Stimulated activated CD8-positive, alpha-beta memory T cell treated with anti-CD3 and anti-CD28 coated beads, Interleukin-12 subunit alpha, Interleukin-12 subunit beta, amount 100 ng/mL, for 1 hour (primary cell): Measurements from ENCODE around the gene SEC31B.

ENCODE experiments used
- DNase-seq: peaks from one replicate; pipeline ENCODE4 v3.0.0-alpha.2; 2020; ENCODE audit warnings: low read depth

Gene SEC31B

DNA sequence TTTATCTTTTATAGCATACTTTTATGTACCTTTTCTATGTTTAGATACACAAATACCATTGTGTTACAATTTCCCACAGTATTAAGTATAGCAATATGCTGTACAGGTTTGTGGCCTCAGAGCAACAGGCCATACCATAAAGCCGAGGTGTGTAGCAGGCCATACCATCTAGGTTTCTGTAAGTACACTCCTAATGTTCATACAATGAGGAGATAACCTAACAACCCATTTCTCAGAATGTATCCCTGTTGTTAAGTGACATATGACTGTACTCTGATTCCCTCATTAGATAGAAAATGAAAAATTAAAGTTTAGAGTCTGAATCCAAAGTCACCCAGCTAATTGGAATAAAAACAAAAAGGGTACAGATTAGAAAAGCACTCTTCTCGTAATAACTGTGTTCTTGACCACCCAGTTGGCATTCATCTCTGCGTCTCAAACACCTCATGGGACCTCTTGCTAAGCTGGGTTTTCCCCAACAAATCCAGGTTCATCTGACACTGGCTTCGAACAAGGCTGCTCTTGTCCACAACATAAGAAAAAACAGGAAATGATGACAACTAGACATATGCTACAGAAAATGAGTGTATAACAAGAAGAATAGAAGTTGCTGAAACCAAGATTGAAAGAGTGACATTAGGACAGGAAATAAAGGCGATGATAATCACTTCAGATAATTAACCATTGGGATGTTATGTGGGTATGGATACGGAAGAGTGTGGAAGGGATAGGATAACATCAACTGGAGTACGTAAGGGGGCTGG, 8.6 kb upstream of the SEC31B start:
- DNase-seq = no peak

DNA sequence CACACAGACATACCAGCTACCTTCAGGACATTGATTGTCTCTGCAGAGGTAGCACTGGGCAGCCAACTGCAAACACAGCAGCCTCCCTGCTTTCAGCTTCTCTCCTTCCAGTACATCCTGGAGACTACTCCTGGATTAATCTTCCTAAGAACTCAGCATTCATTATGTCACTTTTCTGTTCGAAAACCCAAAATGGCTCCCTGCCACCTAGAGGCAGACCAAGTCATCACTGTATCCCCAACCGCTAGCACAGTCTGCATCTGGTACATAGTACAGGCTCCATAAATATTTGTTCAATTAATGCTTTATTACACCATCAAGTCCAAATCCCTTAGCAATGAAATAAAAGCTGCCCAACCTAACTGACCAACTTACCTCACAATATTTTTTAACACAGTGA, 5.0 kb upstream of the SEC31B start:
- no peak for DNase-seq

DNA sequence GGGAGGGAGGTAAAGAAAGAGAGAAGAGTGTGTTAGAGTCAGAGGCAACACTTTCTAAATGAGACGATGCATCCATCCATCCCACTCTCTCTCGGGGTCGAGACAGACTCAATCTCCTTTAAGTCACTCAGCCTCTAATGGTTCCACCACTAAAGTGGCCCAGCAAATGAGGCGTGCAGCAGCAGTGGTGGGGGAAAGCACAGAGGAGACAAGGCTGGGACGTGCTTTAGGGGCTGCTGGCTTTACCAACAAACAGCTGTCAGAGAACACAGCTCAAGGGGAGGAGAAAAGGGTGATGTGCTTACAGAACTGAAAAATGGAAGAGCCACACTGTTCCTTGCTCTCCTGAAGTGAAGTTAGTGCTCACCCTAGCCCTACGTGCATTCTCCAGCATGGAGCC, 4.5 kb upstream of the SEC31B start:
- no peak for DNase-seq

DNA sequence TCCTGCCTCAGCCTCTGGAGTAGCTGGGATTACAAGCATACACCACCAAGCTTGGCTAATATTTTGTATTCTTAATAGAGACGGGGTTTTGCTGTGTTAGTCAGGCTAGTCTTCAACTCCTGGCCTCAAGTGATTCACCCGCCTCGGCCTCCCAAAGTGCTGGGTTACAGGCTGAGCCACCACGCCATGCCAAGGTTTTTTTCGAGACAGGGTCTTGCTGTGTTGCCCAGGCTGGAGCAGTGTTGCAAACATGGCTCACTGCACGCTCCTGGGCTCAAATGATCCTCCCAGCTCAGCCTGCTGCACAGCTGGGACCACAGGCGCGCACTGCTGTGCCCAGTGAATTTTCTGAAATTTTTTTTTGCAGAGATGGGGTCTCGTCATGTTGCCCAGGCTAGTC, 3.3 kb upstream of the SEC31B start:
- DNase-seq = no peak

DNA sequence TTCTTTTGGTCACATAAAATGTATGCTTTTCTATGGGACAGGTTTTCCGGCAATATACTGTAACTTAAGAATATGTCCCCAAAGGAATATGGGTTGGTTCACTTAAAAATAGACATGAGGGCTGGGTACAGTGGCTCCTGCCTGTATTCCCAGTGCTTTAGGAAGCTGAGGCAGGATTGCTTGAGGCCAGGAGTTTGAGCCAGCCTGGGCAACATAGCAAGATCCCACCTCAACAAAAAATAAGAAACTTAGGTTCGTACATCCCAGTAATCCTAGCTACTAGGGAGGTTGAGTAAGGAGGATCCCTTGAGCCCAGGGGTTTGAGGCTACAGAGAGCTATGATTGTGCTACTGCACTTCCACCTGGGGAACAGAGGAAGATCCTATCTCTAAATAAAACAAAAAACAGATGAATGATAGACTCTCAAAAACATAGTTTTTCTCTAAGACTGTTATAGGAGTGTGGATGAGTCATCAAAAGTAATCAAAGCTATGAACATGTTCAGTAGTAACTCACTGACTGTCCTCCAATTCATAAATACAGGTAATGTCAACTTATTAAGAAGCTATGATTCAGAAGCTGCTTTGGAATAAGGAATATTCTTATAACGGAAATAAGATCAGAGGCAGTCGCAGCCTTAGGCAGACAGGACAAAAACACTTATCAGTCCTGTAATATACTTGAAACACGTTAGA, 2.6 kb upstream of the SEC31B start:
- DNase-seq = no peak

DNA sequence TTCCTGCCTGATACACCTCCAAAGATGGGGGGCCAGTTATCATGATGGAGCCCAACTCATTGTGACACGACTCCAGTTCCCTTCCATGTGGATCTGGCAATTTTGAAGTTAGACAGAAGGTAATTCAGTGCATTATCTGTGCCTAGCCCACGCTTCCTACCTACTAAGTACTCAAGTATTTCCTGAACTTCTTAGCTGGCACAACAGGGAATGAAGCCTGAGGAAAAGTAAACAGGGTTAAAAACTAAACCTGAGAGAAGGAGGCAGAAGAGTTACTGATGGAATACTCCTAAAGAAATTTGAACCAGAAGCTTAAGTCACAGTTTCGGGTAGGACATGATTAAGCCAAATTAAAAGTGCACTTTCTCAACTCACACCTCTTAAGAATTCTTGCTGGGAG, 1.1 kb upstream of the SEC31B start:
- no peak for DNase-seq

DNA sequence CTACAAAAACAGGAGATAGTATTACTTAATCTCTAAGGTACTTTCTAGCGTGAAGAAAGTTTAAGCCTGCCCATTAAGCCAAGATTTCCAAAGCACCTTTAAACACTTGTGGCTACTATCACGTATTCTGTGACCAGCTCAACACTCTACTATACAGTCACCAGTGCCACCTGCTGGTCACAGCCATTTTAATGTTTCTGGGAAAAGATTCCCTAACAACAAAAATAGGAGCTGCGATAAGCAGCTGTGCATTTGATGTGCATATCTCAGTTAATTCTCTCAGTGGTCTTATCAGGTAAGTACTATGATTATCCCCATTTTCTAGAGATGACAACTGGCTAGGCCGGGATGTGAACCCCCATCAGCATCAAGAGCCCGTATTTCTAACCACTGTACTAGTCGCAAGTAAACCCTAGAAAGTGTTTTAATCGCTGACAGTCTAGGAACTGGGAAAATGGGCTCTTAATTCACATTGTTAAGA, 860 bp downstream of the SEC31B start:
- DNase-seq = peak; percentile 37

DNA sequence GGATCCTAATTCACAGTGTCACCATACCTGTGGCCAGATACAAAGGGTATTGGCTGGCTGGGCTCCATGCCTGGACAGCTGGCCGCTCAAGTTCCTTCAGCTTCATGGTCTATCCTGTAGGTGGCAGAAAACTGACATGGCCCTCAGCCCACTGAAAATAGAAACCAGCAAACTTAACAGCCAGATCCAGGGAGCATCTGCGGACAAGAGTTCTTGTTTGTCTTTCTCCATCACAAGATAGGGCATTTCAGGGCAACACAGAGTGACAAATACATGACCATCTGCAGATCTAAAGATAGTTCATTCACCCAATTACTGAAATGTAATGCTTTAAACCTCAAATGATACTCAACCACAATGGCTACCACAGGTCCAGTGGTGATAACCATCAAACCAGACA, 2.8 kb downstream of the SEC31B start:
- DNase-seq = no peak

DNA sequence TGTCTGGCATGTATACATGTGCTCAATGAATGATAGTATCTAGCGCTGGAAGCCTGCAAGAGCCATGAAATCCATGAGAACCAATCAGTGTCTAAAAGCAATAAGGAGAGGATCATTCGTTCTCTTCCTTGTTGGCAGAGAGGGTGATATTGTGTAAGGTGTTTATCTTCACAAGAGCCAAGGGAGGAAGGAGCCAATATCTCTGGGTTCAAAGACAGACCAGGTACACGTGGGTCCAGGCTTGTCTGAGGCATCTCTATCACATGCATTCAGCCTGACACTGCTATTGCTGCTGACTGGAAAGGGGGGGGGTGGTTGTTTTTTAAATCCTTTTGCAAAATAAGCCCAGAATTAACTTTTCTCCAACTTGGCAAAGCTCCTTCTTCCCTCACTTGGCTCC, 4.0 kb downstream of the SEC31B start:
- DNase-seq = no peak

DNA sequence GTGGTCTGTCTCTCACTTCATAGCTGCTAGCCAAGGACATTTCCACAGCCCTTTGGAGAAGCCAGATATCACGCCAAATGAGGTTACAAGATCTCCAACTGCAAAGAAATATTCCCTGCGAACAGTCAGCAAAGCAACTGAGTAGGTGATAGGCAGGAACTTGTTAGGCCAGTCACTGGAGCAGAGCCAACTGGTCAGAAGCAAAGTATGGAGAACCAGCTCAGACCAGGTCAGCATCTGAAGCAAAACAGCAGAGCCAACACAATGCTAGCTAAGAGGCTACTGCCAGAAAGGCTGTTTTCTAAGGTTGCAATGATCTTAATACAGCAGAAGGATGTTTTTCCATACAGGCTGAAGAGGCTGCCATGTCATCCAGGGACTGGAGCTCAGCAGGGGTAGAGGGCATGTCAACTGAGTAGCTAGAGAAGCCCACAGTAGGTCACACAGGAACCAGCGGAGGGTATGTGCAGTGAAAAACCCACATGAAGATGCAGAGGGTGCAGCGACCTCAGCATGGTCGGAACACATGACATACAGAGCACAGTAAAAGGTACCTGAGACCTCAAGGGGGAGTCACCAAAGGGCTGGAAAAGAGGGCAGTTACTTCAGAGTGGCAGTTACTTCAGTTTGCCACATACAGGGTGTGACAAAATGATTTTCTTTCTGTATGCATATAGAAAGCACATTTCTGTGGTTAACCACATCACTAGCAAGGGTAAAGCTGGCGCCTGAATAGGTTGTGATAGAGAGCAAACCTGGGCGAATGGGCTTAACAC, 8.9 kb downstream of the SEC31B start:
- peak; percentile 45 for DNase-seq

DNA sequence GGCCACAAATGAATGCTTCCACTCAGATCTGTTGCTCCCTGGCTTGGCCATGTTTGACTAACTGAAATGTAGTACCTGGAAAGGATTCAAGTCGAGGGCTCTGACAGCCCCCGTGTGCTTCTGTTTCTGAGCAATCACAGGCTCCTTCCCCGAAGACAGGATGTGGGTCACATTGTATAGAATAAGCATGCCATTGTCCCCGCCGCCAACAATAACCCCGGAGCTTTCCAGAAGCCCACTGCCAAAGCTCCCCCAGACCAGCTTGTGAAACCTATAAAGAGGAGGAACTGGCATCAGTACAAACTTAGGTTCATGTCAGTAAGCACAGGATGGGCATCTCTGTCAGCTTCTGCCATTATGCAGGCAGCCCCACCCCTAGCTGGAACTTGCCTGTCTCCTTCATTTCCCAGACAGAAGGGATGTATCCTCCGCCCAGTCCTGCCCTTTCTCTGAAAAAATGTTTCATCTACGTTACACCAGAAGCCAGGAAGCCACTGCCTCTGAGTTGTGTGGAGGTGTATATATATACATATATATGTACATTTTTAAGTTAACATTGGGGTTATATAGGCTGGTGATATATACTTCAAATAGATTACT, 10.3 kb downstream of the SEC31B start:
- no peak for DNase-seq

DNA sequence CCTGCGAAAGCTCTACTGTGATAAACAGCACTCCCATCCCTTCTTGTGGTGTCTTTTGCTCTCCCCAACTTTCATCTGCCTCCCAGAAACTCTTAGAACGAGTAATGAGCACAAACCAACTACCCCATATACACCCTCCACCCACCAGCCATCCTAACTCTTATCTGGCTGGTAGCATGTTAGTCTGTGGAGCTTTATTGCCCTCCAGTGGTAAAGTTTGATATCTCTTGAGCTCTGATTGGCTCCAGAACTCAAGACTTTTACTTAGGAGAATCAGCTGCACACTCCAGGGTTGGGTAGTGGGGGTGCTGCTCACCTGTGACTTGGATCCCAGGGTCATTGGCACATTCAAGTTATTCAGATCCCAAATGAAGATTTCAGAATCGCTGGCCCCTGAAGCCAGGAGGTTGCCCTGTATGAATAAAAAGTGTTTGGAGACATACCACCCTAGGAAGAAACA, 10.9 kb downstream of the SEC31B start:
- no peak for DNase-seq

DNA sequence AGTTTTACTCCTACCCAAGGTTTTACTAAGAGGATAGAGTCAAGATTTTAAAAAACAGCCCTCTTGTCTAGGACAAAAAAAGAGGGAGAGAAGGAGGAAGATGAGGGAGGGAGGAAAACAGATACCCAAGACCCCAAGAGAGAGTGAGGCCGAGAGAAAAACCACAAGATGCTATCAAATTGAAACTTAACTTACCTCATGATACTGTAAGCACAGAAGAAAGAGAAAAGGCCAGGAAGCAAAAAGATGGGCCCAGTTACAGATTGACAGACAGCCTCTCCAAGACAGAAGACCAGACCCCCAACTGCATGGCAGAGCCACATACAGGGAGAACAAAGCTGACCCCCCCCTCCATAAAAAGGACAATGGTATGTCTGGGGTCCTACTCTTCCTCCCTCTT, 11.4 kb downstream of the SEC31B start:
- no peak for DNase-seq

DNA sequence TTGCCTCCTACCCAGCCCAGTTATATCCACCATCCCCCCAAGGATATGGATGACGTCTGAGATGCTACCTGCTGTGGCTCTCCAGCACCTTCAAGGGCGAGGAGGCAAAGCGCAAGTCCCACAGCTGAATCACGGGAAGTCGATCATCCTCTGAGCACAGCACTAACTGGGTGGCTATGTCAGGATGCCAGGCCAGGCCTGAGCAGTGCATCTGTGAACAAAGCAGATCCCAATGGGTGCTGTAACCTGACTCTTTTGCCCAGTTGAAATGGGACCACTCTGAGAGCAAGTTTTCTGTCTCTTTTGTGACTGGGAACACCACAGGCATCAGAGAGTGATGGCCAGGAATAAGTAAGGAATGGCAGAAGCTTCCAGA, 12.3 kb downstream of the SEC31B start:
- DNase-seq = no peak

DNA sequence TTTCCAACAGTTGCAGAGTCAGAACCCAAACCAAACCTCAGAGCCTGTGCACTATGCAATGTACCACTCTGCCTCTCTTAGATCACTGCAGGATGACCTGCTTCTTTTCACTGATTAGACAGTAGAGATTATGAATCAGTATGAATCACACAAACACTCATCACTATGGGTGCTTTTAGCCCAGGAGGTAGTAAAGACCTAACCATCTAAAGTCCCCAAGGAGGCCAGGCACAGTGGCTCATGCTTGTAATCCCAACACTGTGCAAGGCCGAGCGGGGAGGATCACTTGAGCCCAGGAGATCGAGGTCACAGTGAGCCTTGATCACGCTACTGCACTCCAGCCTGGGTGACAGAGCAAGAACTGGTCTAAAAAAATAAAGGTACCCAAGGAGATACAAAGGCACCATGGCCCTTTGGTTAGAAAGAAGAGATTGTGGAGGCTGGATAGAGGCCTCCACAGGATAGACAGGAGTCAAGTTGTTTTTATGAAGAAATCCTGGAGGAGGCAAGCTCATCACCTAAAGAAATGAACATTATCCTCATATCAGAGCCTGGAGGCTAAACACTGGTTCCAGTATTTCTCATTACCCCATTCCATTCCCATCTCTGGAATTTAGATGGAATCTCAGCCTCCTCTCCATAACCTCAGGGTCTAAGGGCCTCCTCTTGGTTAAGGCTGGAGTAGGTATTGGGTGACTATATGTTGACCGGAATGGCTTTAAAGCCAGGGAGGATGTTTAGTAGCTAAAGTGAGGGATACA, 12.9 kb downstream of the SEC31B start:
- no peak for DNase-seq

DNA sequence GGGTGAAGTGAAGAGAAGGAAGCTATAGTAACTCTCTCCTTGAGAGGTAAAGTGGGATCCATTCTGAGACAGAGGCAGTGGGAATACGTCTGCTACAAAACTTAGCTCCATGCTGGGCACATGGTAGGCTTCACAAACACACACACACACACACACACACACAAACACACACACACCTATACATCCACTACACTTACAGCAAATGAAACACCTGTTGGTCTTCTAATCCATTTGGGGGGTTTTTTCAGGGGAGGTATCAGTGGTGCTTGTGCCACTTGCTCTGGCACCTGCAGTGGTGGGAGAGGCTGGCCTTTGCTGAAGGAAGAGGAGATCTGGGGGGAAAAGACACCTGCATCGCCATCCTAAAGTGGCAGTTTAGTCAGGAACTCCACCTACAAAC, 14.5 kb downstream of the SEC31B start:
- DNase-seq = no peak

DNA sequence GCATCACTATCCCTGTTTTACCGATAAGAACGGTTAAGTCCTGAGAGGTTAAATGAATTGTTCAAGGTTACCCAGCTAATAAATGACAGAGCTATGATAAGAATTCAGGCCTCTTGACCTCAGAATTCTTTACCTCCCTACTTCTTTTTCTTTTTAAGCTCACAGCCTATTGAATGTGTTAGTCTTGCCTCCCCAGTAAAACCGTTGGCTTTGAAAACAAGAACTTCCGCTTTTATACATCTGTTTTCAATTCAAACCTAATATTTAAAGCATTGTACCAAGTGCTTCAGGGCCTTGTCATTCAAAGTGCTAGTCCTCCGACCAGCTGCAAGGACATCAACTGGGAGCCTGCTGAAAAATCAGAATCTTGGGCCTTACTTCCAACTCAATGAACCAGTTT, 15.6 kb downstream of the SEC31B start:
- DNase-seq = no peak

DNA sequence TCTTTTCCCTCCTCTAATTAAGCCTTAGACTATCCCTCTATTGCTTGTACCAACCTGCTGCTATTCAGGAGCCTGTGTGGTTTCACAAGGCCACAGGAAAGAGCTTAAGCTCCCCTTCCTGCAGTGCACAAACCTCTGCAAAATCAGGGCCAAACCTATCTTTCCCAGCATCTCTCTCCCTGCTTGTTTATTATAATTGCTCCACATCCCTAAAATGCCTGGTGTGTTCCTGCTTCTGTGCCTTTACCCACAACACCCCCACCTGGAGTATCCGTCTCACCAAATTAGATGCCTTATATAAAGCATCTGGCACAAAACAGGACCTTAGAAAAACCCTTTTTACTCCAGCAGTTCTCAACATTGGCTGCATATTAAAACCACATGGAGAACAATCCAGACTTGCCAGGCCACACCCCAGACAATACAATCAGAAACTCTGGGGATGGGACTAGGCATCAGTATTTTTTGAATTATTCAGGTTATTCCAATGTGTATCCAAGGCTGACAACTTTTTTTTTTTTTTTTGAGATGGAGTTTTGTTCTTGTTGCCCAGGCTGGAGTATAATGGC, 16.7 kb downstream of the SEC31B start:
- no peak for DNase-seq

DNA sequence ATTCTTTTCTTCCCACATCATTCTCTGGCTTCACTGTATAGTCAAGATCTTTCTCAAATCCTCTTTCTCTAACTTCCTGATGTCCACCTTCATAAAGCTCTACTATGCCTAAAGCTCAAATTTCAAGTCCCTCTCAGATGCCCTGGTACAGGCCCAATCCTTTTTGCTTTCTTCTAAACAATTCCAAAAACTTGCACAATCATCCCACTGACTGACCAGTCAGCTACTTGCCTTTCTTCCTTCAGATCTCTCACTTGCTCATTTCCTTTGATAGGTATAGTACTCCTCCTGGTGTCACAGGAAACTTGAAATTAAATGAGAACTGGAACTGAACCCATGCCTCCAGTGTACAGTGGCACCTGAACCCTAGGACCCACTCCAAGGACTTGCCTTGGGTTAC, 18.2 kb downstream of the SEC31B start:
- DNase-seq = no peak

DNA sequence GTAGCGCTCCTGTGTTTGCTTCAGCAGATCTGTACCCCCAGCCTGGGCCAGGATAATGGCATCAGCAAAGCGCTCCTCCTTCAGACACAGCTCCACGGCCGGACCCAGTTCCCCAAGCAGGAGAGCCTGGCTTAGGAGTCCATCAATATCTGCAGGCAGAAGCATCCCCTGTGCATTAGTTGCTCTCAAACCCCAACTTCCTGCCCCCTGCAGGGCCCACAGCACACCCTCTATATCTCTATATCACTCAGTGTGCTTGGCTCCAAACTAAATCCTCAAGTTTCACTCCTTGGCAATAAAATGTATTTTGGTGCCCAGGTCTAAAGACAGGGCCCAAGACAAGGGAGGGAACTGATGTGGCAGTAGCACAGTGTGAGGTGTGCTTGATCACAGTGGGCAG, 21.6 kb downstream of the SEC31B start:
- DNase-seq = no peak

DNA sequence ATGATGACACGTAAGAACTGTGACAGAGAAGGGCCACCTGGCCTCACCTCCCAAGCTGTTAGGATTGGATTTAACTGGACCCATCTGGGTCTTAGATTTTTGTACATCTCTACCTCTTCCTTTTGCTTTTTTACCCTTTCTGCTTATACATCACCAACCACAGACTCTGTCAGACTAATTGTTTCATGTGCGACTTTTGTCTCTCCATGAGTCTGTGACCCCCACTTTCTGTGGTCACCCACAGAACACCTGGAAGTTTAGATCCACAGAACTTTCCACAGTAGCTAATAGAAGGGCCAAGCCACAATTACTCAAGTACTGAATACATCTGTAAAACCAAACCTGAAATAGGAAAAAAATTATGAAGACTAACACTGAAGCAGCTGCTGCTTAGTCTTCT, 23.1 kb downstream of the SEC31B start:
- no peak for DNase-seq
